GM19035 (cell line): Measurements from ENCODE around the gene THOC5.
"Not testable (repeated sequence)": the region's sequence is repeated elsewhere in the genome, so short reads cannot be mapped to it uniquely, and the experiment has no call there.

ENCODE experiments used
- ATAC-seq: cut with Tn5 transposase; IDR thresholded peaks from one replicate; pipeline ENCODE4 v1.9.1; 2021; ENCODE audit not compliant: unreplicated experiment

Gene THOC5

DNA sequence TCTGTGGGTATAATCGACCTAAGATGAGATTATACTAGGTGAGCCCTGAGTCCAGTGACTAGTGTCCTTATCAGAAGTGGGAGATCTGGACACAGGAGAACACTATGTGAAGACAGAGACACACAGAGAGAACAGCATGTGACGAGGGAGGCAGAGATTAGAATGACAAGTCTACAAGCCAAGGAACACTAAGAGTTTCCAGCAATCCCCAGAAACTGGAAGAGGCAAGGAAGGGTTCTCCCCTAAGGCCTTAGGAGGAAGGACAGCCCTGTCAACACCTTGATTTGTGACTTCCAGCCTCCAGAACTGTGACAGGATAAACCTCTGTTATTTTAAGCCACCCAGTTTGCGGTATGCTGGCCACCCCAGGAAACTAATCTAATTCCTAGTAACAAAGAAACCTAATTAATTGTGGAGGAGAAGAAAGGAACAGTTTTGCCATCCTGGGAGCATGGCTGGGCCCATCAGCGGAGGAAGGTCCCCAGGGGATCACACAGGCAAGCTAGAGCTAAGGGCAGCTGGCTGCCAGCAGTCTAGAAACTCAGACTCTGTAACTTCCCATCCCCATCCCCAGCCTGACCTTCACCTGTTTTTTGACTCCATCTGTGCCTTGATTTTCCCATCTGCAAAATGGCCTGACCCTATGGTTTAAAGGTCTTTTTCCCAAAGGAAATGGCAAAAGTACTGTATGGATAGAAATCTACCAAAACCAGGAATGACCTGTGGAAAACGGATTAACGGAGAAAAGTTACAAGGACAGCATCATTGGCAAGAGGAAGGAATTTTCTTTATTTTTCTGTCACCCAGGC, 10.3 kb upstream of the THOC5 start:
- no peak for ATAC-seq

DNA sequence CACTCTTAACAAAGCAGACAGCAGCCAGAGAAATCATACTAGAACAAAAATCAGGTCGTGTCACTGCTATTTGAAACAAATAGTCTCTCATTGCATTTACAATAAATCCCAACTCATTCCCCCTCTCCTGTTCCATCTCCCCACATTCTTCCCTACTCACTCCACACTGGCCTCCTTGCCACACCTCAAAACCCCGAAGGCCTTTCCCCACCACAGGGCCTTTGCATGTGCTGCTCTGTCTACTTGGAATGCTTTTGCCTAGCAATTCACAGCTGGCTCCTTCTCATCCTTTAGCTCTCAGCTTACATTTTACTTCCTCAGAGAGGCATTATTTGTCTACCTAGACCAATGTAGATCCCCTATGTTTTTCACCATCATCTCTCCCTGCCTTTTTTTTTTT, 6.3 kb upstream of the THOC5 start:
- no peak for ATAC-seq

DNA sequence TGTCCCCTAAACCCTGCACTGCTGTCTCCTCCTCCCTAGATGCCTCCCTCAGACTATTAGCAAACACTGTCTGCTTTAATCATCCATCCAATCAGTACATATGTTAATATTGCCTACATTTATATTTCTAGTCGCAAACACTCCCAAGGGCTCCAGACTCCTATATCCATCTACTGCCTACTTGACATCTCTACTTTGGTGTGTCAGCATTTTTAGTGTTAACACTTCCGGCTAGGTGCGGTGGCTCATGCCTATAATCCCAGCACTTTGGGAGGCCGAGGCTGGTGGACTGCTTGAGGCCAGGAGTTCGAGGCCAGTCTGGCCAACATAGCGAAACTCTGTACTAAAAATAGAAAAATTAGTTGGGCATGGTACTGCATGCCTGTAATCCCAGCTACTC, 5.5 kb upstream of the THOC5 start:
- ATAC-seq = no peak

DNA sequence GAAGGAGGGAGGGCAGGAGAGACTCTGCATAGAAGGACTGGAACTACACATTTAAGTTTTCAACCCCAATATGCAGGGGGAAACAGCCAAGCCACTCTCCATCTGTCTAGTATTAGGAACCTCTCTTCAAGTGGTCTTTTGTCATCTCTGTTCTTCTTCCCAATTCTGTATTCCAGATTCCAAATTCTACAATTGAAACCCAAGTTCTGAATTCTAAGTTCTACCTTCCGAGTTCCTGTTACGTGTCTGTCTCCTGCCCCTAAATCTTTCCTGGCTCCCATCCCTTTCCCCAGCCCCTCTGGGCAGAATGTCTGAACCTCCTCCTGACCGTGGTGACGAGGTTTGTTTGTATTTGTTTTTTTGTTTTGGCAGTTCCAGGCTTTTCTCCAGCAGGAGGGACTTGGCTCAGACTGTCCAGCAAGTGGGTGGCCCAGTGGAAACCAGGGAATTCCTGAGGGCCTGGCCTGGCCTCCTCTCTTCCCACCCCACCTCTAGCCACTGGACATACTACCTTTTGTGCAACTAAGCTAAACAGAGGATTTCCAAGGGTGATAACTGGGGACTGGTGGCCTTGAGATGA, 1.6 kb upstream of the THOC5 start:
- no peak for ATAC-seq

DNA sequence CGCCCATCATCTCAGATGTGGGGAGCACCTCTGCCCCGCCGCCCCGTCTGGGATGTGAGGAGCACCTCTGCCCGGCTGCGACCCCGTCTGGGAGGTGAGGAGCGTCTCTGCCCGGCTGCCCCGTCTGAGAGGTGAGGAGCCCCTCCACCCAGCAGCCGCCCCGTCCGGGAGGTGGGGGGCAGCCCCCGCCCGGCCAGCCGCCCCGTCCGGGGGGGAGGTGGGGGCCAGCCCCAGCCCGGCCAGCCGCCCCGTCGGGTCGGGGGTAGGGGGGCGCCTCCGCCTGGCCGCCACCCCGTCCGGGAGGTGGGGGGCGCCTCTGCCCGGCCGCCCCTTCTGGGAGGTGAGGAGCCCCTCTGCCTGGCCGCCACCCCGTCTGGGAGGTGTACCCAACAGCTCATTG, 1.2 kb downstream of the THOC5 start:
- ATAC-seq = not testable (repeated sequence)

DNA sequence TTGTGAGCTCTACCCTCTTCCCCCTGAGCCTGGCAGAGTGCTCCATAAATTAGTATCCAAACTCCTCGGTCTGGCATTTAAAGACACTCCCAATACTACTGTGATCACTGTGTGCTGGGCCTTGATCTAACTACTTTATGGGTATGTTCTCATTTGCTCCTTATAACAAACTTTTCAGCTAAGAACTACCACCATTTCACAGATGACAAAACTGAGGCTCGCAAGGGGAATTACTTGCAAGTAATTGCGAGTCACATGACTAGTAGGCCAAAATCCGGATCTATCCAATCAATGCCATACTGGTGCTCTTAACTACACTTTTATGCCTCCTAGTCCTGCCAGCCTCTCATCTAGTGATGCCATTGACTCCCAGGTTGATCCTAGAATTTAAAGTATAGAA, 3.6 kb downstream of the THOC5 start:
- no peak for ATAC-seq

DNA sequence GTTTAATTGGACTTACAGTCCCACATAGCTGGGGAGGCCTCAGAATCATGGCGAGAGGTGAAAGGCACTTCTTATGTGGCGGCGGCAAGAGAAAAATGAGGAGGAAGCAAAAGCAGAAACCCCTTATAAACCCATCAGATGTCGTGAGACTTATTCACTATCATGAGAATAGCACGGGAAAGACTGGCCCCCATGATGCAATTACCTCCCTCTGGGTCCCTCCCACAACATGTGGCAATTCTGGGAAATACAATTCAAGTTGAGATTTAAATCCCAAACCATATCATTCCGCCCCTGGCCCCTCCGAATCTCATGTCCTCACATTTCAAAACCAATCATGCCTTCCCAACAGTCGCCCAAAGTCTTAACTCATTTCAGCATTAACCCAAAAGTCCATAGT, 8.5 kb downstream of the THOC5 start:
- not testable (repeated sequence) for ATAC-seq

DNA sequence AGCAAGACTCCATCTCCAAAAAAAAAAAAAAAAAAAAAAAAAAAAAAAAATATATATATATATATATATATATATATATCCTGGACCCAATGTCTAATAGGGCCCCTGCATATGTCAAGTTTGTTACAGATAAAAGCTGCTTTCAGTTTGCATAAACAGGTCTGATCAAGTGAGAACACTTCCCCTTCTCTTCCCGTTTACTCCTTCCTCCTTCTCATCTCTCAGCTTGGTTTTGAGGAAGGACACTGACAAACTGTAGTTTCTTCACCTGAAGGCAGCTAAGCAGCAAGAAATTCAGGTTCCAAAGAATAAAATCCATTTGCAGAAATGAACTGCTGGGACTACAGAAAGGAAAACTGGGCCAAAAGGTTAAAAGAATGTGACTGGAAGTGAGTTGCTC, 11.7 kb downstream of the THOC5 start:
- no peak for ATAC-seq

DNA sequence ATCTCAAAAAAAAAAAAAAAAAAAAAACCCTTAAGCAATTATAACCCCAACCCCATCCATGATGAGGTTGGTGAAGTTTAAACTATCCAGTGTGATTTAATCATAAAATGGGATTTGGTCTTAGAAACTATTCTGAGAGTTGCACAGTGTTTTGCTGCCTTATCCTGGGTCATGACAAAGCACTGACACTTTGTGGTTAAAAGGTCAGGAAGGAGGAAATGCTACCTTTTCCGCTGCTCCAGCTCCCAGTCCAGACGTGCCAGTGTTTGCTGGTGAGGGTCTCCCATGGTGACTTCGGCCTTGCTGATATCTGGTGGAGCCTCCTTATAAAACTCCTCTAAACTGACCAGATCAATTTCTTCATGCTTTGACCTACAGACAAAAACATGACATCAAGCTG, 14.5 kb downstream of the THOC5 start:
- no peak for ATAC-seq

DNA sequence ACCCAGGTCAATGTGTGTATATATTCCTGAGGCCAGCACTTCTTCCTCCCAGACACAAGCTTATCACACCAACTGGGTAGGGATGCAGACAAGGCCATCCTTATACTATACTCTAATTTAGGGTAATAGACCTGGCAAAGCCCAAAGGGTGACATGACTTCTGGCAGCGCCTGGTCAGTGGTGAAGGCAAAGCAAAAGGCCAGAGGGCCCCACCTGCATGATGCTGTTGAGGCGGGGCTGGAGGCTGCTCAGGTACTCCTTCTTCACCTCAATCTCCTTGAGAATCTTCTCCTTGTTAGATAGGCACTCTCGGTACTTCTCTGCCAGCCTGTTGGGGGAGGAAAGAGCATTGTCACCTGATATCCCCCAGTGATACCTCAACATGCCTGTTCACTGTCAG, 17.1 kb downstream of the THOC5 start:
- ATAC-seq = no peak

DNA sequence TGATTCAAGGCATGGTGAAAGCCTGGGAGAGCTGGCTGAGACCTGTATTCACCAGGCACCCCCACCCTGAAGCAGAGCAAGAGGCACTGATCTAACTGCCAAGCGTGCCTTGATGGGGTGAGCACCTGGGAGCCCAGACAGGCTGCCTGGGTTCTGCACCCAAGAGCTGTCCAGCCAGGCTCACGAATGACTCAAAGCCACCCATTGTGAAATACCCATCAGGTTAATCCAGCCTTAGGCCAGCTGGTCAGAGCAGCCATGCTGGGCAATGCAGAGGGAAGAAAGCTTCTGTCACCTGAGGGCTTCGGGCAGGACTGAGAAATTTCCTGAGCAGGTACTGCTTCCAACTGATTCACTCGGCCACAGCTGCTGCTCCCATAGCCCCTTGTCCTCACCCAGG, 22.1 kb downstream of the THOC5 start:
- no peak for ATAC-seq

DNA sequence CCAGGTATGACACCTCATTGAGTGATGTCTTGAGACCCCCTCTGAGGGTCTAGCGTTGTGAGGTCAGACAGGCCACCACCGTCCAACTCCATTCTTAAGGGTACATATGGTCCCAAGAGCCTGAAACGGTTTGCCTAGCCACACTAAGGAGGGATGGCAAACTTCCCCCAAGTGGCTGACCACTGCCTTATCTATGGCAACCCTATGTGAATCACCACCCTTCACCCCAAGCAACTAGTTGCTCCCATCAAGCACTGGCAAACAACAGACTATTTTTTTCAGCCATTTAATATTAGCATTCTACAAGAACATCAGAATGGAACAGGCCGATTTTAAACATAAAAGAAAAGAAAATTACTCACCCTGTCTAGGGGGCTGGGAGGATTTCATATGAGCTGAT, 22.8 kb downstream of the THOC5 start:
- no peak for ATAC-seq

DNA sequence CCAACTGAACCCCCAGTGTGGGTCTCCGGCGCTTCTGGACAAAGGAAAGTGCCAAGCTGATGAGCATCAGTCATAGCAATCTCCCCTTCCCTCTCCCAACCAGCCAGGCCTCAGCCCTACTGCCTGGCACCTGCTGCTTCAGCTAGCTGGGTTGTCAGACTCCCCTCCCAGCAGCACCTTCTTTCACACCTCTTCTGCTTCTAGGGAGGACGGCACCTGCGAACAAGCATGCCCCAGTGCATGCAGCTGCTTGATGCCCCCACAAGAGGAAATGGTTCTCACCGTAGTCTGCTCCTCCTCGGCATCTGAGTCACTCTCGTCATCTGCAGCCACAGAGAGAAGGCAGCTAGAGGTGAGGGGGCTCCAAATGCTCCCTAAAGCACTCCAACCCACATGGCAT, 25.4 kb downstream of the THOC5 start:
- no peak for ATAC-seq

DNA sequence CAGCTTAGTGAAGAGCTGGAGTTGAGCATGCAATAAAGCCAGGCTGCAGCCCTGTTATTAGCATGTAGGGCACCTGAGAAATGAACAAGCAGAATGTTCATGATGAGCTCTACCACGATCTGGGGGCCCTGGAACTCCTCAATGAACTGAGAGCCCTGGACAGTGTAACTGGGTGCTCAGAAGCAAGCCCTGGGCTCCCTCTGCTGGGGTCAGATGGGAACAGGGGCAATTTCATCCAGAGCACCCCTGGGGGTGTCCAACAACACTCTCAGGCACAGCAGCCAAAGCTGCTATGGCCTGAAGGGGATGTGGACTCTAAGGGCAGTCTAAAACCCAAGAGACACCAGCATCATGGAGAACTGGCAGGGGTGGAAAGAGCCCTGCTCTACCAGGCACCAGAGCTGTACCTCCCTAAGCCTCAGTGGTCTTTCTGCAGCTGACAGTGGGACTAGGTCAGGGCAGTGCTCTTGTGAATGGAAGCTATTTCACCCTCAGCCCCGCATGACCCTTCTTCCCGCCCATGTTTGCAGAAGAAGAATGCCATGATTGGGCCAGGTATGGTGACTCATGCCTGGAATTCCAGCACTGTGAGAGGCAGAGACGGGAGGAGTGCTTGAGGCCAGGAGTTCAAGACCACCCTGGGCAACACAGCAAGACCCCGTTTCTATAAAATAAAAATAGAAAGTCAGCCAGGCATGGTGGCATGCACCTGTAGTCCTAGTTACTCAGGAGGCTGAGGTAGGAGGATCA, 28.9 kb downstream of the THOC5 start:
- ATAC-seq = no peak

DNA sequence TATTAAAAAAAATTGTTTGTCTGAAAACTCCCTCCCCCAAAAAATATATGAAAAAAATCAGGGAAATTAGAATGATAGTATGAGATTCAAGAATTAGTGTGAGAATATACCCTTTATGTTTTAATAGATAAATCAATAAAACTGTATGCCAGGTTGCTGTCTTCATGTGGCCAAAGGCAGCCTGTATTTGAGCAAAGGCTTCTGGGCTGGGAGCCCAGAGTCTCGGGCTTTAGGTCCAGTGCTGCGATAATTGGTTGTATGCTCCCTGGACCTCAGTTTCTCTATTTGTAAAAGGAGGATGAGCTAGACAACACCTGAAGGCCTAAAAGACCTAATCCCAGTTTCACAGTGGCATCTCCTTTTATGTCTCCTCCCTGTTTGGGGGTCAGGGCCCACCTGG, 29.8 kb downstream of the THOC5 start:
- no peak for ATAC-seq

DNA sequence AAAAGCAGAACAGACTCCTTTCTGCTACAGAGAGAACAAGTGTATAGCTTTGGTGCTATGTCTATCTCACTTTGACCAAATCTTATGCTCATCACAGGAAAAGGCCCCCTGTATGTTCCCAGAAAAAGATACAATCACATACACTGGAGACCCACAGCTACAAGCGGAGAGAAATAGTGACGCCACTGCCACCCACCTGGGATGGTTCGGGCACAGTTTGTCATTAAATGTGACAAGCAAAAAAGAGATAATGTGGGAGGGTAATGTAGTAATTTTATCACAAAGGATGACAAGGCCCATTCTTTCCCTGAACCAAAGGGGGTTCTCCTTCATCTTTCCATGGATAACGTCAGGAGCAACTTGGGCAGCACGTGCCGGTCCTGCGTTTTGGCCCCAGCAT, 32.0 kb downstream of the THOC5 start:
- no peak for ATAC-seq

DNA sequence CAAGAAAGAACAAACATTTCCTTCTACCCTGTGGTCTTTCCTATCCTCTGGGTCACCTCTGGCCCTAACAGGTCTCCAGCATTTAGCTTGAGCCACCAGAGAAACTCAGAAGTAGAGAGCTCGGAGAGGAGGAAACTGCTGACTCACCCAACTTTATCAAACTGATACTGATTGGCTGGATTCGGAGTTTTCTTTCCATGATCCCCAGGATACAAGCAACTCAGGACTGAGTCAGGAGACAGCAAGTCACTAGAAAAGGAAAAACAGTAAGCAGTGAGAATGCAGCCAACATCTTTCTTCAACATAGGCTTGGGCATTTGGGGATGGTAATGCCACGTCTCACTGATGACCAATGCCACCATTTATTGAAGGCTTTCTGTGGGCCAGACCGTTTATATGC, 32.7 kb downstream of the THOC5 start:
- no peak for ATAC-seq

DNA sequence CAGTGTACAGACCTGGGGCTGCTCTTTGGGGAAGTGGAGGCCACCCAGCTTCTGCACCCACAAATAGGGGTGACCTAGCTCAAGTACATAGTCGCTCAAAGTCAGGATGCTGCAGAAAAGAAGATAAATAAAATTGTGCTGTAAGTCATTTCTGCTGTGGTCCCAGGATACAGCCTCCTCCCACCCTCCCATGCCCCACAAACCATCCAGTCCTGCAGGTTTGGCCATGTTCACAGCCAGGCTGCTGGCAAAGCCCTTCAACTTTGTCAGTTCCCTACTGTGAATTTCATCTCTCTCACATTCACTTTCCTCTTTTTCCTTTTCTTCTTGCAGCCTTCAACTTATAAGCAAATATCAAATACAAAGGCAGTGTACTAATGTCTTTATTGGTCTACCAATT, 33.6 kb downstream of the THOC5 start:
- no peak for ATAC-seq

DNA sequence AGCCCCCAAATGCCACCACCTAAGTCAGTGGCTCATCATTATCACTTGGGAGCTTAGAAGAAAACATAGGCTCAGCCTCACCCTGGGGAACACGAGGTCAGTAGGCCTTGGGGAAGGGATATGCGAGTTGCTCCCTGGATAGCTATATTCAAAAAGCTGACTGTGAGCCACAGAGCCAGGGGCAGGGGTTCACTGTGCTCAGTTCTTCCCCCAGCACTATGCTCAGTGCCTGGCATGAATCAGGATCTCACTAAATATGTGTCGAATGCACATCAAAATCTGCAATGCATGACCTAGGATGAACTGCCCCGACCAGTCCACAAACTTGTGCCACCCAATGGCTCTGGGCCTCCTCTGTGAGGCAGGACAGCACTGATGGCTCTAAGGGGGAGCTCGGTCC, 35.1 kb downstream of the THOC5 start:
- no peak for ATAC-seq

DNA sequence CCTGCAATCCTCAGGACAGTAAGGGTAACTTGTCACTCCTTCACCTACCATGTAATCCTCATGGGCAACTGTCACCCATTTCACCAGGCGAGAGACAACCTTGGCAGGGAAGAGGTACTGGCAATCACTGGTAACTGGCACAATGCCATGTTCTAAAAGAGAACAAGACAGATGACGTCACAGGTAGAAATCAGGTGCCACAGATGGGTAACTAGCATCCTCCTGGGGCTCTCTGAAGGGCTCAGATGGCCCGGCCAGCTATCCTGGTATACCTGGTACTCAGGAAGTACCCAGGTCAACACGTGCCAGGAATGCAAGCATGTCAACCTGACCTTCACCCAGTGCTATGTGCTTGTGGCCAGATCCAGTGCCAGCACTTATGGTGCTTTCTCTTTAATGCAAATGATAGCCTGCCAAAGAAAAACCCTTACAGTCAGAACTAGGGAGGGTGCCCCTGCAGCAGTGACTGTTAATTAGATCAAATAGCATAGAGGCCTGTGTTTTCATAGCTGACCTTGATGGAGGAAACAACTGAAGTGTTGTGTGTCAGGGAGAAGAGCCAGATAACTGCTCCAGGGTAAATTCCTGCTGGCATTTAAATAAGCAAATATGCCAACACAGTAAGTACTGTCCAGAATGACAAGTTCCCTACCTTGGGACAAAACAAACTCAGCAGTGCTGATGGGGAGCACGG, 36.2 kb downstream of the THOC5 start:
- no peak for ATAC-seq

DNA sequence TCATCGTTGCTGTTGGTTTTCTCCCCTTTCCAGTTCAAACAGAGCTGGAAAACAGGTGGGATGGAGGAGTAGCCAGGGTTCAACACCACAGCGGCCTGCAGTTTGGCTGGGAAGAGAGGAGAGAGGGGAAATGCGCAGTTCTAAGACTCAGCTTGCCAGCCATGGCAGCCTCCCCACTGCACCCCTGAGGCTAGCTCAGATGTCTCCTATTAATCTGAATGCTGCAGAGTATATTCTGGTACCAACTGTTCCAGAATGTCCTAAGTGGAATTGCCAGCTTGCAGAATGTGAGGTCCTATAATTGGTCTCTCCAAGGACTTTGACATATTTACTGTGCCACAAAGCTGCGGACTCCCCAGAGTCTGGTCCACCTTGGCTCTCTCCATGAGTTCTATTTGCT, 41.5 kb downstream of the THOC5 start:
- no peak for ATAC-seq
